ENCODE data around the gene ZNF285.

GRCh38 chr19:44345959-44346358 lies 55.4 kb downstream of the ZNF285 start:
- TF ChIP-seq CTCF (IDR thresholded peaks at IDR 0.05; ENCODE audit: insufficient read depth, low read depth, low read length) (no peak), EZH2 (IDR thresholded peaks at IDR 0.05; ENCODE audit: insufficient read depth, low read length) (no peak)
